ENCODE results near the gene ADK. TPM values are rescaled to one million over a fixed set of nuclear protein-coding genes. Genes with fewer than 3 reads are reported as not detected.

The ADK gene
- total and polyA plus RNA-seq, 2 donors (not counting 3 experiments of a cell fraction or from before 2014, with no cell fraction given) = 11.7 to 46.5 TPM

DNA sequence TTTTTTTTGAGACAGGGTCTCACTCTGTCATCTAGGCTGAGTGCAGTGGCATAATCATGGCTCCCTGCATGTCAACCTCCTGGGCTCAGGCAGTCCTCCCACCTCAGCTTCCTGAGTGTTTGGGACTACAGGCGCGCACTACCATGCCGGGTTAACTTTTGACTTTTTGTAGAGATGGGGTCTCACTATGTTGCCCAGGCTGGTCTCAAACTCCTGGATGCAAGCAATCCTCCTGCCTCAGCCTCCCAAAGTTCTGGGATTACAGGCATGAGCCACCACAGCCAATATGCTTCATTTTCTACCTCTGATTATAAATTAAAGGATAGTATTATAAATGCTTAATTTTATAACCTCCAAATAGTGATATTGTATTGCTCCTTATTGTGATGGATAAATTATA is 121.3 kb downstream of the ADK start:
- Histone ChIP-seq H3K4me1 (ENCODE audit: control insufficient read depth, extremely low read depth, insufficient read depth, low read length) (no peaks in the 10 kb centered on the region), H3K4me3 (replicated peaks in 1 of 3; ENCODE audit: insufficient read depth in 1 of 3, low read depth in 1 of 3, low read length in 3 of 3) (no peak overlapping the region), H3K9me1 (replicated peaks; ENCODE audit: control insufficient read depth, extremely low read depth, insufficient read depth, low read length) (no peaks in the 10 kb centered on the region), H3K9me3 (replicated peaks; ENCODE audit: control insufficient read depth, insufficient read depth, low read length) (no peaks in the 10 kb centered on the region), H3K27ac (ENCODE audit: insufficient read depth, low read depth, low read length) (no peak overlapping the region), H3K36me3 (ENCODE audit: control insufficient read depth in 2 of 2, extremely low read depth in 1 of 2, insufficient read depth in 2 of 2, low read length in 2 of 2) (no peaks in the 10 kb centered on the region), H2AFZ (ENCODE audit: low read depth, low read length) (no peak overlapping the region), H3K79me2 (ENCODE audit: control insufficient read depth, insufficient read depth, low read length) (peaks cover 38% of the 10 kb centered on the region), H3K9ac (replicated peaks; ENCODE audit: extremely low read depth, insufficient read depth, low read length) (no peak overlapping the region), H4K20me1 (replicated peaks; ENCODE audit: control insufficient read depth, extremely low read depth, insufficient read depth, low read length) (no peaks in the 10 kb centered on the region), H3K27me3 (ENCODE audit: control insufficient read depth in 2 of 2, insufficient read depth in 2 of 2, low read length in 2 of 2) (no peaks in the 10 kb centered on the region), H3K4me2 (ENCODE audit: insufficient read depth, low read length) (no peak overlapping the region)
- ChIA-PET POLR2A (no interaction called here), CTCF (no interaction called here)
- BruUV-seq (replicated peaks) = no TSS peak
- FAIRE-seq (no peak), DNase-seq (ENCODE audit: low read depth, low spot score) (no peak)
- dilution Hi-C loops (cut with MboI; ENCODE audit: extremely low pct_ligation_motif_present, low sequenced_read_pairs) = no loop called here
- intact Hi-C loops (cut with micrococcal nuclease) = no loop called here
- TF ChIP-seq JUN (IDR thresholded peaks at IDR 0.05; ENCODE audit: borderline replicate concordance, insufficient read depth, insufficient read length, low read depth) (no peak), MYC (IDR thresholded peaks at IDR 0.05; ENCODE audit: low read depth, low read length) (no peak), POLR2AphosphoS5 (IDR thresholded peaks at IDR 0.05; ENCODE audit: insufficient read depth, low read depth, low read length) (no peak), EZH2 (IDR thresholded peaks at IDR 0.05; ENCODE audit: borderline replicate concordance, low read depth, low read length, severe bottlenecking) (no peak), FOS (IDR thresholded peaks at IDR 0.05; ENCODE audit: borderline replicate concordance, insufficient read depth, low read length) (no peak), POLR2A (IDR thresholded peaks at IDR 0.05; ENCODE audit: low read depth, low read length) (no peak), GATA2 (IDR thresholded peaks at IDR 0.05; ENCODE audit: insufficient read depth, insufficient read length, low read depth, low read length) (no peak)
- TF ChIP-seq, protein P1, sequence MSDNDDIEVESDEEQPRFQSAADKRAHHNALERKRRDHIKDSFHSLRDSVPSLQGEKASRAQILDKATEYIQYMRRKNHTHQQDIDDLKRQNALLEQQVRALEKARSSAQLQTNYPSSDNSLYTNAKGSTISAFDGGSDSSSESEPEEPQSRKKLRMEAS (IDR thresholded peaks at IDR 0.05; ENCODE audit: insufficient read depth, insufficient read length) = no peak
- TF ChIP-seq, protein P2, sequence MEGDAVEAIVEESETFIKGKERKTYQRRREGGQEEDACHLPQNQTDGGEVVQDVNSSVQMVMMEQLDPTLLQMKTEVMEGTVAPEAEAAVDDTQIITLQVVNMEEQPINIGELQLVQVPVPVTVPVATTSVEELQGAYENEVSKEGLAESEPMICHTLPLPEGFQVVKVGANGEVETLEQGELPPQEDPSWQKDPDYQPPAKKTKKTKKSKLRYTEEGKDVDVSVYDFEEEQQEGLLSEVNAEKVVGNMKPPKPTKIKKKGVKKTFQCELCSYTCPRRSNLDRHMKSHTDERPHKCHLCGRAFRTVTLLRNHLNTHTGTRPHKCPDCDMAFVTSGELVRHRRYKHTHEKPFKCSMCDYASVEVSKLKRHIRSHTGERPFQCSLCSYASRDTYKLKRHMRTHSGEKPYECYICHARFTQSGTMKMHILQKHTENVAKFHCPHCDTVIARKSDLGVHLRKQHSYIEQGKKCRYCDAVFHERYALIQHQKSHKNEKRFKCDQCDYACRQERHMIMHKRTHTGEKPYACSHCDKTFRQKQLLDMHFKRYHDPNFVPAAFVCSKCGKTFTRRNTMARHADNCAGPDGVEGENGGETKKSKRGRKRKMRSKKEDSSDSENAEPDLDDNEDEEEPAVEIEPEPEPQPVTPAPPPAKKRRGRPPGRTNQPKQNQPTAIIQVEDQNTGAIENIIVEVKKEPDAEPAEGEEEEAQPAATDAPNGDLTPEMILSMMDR (IDR thresholded peaks at IDR 0.05; ENCODE audit: extremely low read depth in 1 of 2, insufficient read depth in 1 of 2, low read depth in 1 of 2, low read length in 2 of 2) = no peak

Measured in endothelial cell of umbilical vein (primary cell).